ENCODE results near the gene APC.

- TF ChIP-seq, protein P1, sequence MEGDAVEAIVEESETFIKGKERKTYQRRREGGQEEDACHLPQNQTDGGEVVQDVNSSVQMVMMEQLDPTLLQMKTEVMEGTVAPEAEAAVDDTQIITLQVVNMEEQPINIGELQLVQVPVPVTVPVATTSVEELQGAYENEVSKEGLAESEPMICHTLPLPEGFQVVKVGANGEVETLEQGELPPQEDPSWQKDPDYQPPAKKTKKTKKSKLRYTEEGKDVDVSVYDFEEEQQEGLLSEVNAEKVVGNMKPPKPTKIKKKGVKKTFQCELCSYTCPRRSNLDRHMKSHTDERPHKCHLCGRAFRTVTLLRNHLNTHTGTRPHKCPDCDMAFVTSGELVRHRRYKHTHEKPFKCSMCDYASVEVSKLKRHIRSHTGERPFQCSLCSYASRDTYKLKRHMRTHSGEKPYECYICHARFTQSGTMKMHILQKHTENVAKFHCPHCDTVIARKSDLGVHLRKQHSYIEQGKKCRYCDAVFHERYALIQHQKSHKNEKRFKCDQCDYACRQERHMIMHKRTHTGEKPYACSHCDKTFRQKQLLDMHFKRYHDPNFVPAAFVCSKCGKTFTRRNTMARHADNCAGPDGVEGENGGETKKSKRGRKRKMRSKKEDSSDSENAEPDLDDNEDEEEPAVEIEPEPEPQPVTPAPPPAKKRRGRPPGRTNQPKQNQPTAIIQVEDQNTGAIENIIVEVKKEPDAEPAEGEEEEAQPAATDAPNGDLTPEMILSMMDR (conservative IDR thresholded peaks at IDR 0.05), result no peak
- TF ChIP-seq ZFX (IDR thresholded peaks at IDR 0.05), result no peak
Observed at GRCh38 chr5:112886975-112887374, 149.3 kb downstream of the APC start.
